Measurements from ENCODE around the gene TAF11L8. TPM values are rescaled to one million over a fixed set of nuclear protein-coding genes. Genes with fewer than 3 reads are reported as not detected.

TAF11L8 gene
- not detected in 5 replicates for total RNA-seq (2022; extraction: Qiagen RNA extraction)

GRCh38 chr5:17590860-17591259 is at the start of gene TAF11L8:
Gene TAF11L8, minus strand, starts transcription at chr5:17590960.

DNA sequence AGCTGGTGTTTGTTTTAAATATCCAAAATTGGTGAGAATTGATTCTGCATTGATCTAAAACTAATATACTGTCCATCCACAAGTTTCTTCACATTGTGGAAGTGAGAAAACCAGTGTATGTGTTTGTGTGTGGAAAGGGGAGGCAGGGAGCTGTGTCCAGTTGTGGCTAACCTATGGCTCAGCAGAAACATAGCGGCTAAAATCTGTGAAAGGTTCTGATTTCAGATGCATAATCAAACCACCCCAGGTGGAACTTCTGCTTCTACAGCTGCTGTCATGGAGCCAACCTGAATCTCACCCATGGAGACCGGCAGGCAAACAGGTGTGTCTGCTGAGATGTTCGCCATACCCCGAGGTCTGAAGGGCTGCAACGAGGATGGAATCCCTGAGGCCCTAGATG is 43.4 kb upstream of the TAF11L8 start, which contains the start of gene TAF11L14:
TAF11L14 (plus strand) TSS at position 301 of the 400 bp plus-strand sequence.

DNA sequence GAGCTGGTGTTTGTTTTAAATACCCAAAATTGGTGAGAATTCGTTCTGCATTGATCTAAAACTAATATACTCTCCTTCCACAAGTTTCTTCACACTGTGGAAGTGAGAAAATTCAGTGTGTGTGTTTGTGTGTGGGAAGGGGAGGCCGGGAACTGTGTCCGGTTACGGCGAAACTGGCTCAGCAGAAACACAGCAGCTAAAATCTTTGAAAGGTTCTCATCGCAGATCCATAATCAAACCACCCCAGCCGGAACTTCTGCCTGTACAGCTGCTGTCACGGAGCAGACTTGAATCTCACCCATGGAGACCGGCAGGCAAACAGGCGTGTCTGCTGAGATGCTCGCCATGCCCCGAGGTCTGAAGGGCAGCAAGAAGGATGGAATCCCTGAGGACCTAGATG is 41.0 kb upstream of the TAF11L8 start, which contains the start of gene TAF11L13:
TAF11L13 (plus strand) TSS at position 301 of the 400 bp plus-strand sequence.

DNA sequence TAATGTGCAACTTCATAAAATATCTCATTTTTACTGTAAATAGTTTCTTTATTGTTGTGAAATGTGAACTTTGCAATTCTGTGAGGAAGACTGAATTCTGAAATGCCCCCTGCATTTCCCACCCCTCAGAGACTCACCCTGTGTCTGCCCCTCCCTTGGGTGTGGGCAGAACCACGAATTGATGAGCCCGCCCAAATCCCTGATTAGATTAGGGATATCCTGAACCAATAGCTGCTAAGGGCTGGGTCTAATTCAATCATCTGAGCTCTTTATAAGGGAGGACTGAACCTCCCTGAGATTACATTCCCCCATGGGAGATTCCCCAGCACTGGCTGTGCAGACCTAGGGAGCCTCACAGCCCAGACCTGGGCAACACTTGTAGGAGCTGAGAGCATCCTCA is 19.3 kb upstream of the TAF11L8 start, which contains the start of gene TAF11L12:
TAF11L12 (plus strand) TSS at position 301 of the 400 bp plus-strand sequence.

GRCh38 chr5:17603880-17604279 is 13.1 kb upstream of the TAF11L8 start, which contains the start of gene TAF11L11:
Gene TAF11L11, plus strand, starts transcription at chr5:17604183.

DNA sequence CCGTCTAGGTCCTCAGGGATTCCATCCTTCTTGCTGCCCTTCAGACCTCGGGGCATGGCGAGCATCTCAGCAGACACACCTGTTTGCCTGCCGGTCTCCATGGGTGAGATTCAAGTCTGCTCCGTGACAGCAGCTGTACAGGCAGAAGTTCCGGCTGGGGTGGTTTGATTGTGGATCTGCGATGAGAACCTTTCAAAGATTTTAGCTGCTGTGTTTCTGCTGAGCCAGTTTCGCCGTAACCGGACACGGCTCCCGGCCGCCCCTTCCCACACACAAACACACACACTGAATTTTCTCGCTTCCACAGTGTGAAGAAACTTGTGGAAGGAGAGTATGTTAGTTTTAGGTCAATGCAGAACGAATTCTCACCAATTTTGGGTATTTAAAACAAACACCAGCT is 7.0 kb upstream of the TAF11L8 start, which contains the start of gene TAF11L10:
TAF11L10 (minus strand) TSS at position 101 of the 400 bp plus-strand sequence.

GRCh38 chr5:17594255-17594654 is 3.5 kb upstream of the TAF11L8 start, which contains the start of gene TAF11L9:
Gene TAF11L9, minus strand, starts transcription at chr5:17594394.

GRCh38 chr5:17585658-17586057 is 5.1 kb downstream of the TAF11L8 start, which contains the start of gene TAF11L7:
Gene TAF11L7, minus strand, starts transcription at chr5:17585758.

Other genes starting within 250 kb of the TAF11L8 start
- gene TAF11L2, start 92.7 kb downstream of the TAF11L8 start, total RNA-seq (2022; extraction: Qiagen RNA extraction) = not detected in 5 replicates
- not detected in 5 replicates for gene TAF11L3, start 72.6 kb downstream of the TAF11L8 start, total RNA-seq (2022; extraction: Qiagen RNA extraction)
- gene TAF11L4, start 69.2 kb downstream of the TAF11L8 start, total RNA-seq (2022; extraction: Qiagen RNA extraction) = not detected in 5 replicates
- not detected in 5 replicates for gene TAF11L5, start 65.7 kb downstream of the TAF11L8 start, total RNA-seq (2022; extraction: Qiagen RNA extraction)
- gene TAF11L6, start 62.3 kb downstream of the TAF11L8 start, total RNA-seq (2022; extraction: Qiagen RNA extraction) = not detected in 5 replicates
- gene TAF11L7, start 5.2 kb downstream of the TAF11L8 start, total RNA-seq (2022; extraction: Qiagen RNA extraction) = not detected in 5 replicates
- not detected in 5 replicates for gene TAF11L9, start 3.4 kb upstream of the TAF11L8 start, total RNA-seq (2022; extraction: Qiagen RNA extraction)
- gene TAF11L10, start 6.9 kb upstream of the TAF11L8 start, total RNA-seq (2022; extraction: Qiagen RNA extraction) = not detected in 5 replicates
- 0.13 to 0.36 TPM (median 0.21 TPM) in 5 replicates for gene TAF11L11, start 13.2 kb upstream of the TAF11L8 start, total RNA-seq (2022; extraction: Qiagen RNA extraction)
- 0.11 TPM in 2 of 5 replicates, not detected in the others for gene TAF11L12, start 19.4 kb upstream of the TAF11L8 start, total RNA-seq (2022; extraction: Qiagen RNA extraction)
- not detected in 5 replicates for gene TAF11L13, start 41.1 kb upstream of the TAF11L8 start, total RNA-seq (2022; extraction: Qiagen RNA extraction)
- gene TAF11L14, start 43.5 kb upstream of the TAF11L8 start, total RNA-seq (2022; extraction: Qiagen RNA extraction) = not detected in 5 replicates